ENCODE data around the gene DCLK3. TPM values are rescaled to one million over a fixed set of nuclear protein-coding genes. Genes with fewer than 3 reads are reported as not detected.

DCLK3 gene
- total RNA-seq, 1 donor from 2014 or later, result 0.12 TPM

DNA sequence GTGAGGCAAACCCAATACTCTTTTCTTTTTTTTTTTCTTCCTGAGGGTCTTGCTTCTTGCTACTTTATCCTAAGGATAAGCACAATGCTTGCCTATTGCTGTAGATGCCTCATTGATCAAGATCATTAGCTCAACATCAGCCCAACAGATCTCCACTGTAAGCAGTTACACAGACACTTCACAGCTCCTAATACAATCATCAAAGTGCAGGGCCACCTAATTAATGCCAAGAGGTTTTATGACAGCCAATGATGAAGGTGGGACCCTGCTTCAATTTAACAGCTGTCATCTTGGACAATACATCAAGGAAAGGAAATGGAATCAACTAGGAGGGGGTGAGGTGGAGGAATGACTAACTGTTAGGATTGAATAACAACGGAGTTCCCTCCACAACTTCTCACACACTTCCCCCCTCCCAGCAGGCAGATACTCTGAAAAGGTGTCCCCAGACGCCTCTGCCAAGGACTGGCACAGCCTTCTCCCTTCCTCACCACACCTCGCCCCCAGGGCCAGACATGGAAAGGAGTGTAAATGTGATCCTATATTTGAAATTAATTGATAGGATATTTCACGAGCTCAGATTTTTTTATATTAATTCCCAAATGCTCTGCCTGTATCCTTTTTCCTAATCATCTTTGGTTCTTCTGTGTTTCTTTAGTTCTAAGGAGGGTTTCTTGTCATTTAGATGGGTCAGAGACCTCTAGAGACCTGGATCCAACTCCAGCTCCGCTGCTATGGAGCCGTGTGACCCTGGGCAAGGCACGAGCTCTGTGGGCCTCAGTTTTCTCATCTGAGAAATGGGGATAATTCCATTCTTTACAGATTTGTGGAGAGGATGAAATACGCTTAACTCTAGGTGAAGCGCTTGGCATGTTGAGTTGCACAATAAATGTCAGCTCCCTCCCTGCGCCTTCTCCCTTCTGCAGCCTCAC lies 1.2 kb downstream of the DCLK3 start:
- Histone ChIP-seq H3K9me3 (no peaks in the 10 kb centered on the region), H3K4me1 (no peaks in the 10 kb centered on the region), H3K4me3 (peak overlapping the region; percentile 40), H3K36me3 (no peaks in the 10 kb centered on the region), H3K27ac (no peak overlapping the region), H3K27me3 (ENCODE audit: low read depth) (peaks cover 31% of the 10 kb centered on the region)
- DNase-seq, result no peak
- intact Hi-C loops (cut with DNase I), result no loop called here
- TF ChIP-seq, protein P1, sequence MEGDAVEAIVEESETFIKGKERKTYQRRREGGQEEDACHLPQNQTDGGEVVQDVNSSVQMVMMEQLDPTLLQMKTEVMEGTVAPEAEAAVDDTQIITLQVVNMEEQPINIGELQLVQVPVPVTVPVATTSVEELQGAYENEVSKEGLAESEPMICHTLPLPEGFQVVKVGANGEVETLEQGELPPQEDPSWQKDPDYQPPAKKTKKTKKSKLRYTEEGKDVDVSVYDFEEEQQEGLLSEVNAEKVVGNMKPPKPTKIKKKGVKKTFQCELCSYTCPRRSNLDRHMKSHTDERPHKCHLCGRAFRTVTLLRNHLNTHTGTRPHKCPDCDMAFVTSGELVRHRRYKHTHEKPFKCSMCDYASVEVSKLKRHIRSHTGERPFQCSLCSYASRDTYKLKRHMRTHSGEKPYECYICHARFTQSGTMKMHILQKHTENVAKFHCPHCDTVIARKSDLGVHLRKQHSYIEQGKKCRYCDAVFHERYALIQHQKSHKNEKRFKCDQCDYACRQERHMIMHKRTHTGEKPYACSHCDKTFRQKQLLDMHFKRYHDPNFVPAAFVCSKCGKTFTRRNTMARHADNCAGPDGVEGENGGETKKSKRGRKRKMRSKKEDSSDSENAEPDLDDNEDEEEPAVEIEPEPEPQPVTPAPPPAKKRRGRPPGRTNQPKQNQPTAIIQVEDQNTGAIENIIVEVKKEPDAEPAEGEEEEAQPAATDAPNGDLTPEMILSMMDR (IDR thresholded peaks at IDR 0.05), result no peak
- ATAC-seq, result no peak

GRCh38 chr3:36761779-36762178 lies 2.6 kb downstream of the DCLK3 start:
- intact Hi-C loops (cut with DNase I), result no loop called here
- Histone ChIP-seq H3K27me3 (ENCODE audit: low read depth) (peaks cover 31% of the 10 kb centered on the region), H3K27ac (no peak overlapping the region), H3K4me1 (no peaks in the 10 kb centered on the region), H3K36me3 (no peaks in the 10 kb centered on the region), H3K9me3 (no peaks in the 10 kb centered on the region), H3K4me3 (no peak overlapping the region)
- no peak for ATAC-seq
- TF ChIP-seq, protein P1 (IDR thresholded peaks at IDR 0.05), result no peak
- no peak for DNase-seq

- TF ChIP-seq, protein P1 (IDR thresholded peaks at IDR 0.05), result no peak
- Histone ChIP-seq H3K9me3 (no peaks in the 10 kb centered on the region), H3K27ac (no peak overlapping the region), H3K36me3 (no peaks in the 10 kb centered on the region), H3K27me3 (ENCODE audit: low read depth) (peaks cover 7% of the 10 kb centered on the region), H3K4me3 (no peak overlapping the region), H3K4me1 (no peaks in the 10 kb centered on the region)
- ATAC-seq (no peak), DNase-seq (no peak)
- intact Hi-C loops (cut with DNase I), result no loop called here
Observed at GRCh38 chr3:36756269-36756668, 8.1 kb downstream of the DCLK3 start.

DNA sequence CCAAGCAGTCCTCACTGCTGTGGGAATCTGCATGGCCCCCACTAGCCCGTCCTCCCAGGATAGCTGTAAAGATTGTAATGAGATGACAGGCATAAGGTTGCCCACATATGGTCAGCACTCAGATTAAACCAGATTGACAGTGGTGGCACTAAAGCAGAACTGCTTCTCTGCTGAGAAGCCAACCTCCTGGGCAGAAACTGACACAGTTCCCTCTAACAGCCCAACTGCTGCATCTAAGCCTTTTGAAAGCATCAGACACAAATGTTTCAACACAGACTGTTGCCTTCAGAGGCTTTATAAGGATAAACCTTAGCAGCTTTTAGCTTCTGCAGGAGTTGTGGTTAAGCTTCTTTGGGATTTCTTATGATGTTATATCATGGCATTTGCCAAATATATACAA lies 13.0 kb downstream of the DCLK3 start:
- Histone ChIP-seq H3K4me1 (no peaks in the 10 kb centered on the region), H3K36me3 (no peaks in the 10 kb centered on the region), H3K4me3 (no peak overlapping the region), H3K27me3 (ENCODE audit: low read depth) (no peaks in the 10 kb centered on the region), H3K9me3 (no peaks in the 10 kb centered on the region), H3K27ac (no peak overlapping the region)
- intact Hi-C loops (cut with DNase I), result no loop called here
- TF ChIP-seq, protein P1 (IDR thresholded peaks at IDR 0.05), result no peak
- DNase-seq (no peak), ATAC-seq (no peak)

GRCh38 chr3:36750737-36751136 lies 13.6 kb downstream of the DCLK3 start:
- H3K27me3 ChIP-seq (ENCODE audit: low read depth), result no peaks in the 10 kb centered on the region
- no peak overlapping the region for H3K4me3 ChIP-seq
- no peaks in the 10 kb centered on the region for H3K4me1 ChIP-seq
- no peaks in the 10 kb centered on the region for H3K9me3 ChIP-seq
- TF ChIP-seq, protein P1 (IDR thresholded peaks at IDR 0.05), result no peak
- DNase-seq (no peak), ATAC-seq (no peak)
- no peak overlapping the region for H3K27ac ChIP-seq
- intact Hi-C loops (cut with DNase I), result no loop called here
- no peaks in the 10 kb centered on the region for H3K36me3 ChIP-seq
